OCI-LY3 (cell line): ENCODE measurements around the gene FRMD4A.

Experiments used
- H2AFZ ChIP-seq: fragments of 200-600, 300-600 bp; shearing (Covaris generic); 2 replicates; pipeline ENCODE4 v1.6.0; 2014; ENCODE audit warnings: antibody characterized with exemption, low read depth, low read length
- H3K27ac ChIP-seq: fragments of 200-600, 300-600 bp; sonication (generic); 2 replicates; pipeline ENCODE4 v1.5.1; 2014; ENCODE audit warnings: mild to moderate bottlenecking, low read length, moderate library complexity, mixed read lengths
- H3K27me3 ChIP-seq: fragments of 200-600, 300-600 bp; sonication (generic); 2 replicates; pipeline ENCODE4 v1.6.1; 2014; ENCODE audit warnings: low read depth, low read length, mixed read lengths
- H3K36me3 ChIP-seq: fragments of 200-600, 300-600 bp; sonication (generic); replicated peaks from 2 replicates; pipeline ENCODE3; 2014; ENCODE audit warnings: low read depth, low read length, mixed read lengths
- H3K4me1 ChIP-seq: fragments of 300-600, 200-600 bp; sonication (generic); 2 replicates; pipeline ENCODE4 v1.6.1; 2014; ENCODE audit warnings: low read length, mixed read lengths
- H3K4me2 ChIP-seq: fragments of 200-600, 300-600 bp; sonication (generic); 2 replicates; pipeline ENCODE4 v1.6.1; 2014; ENCODE audit warnings: low read length, mixed read lengths
- H3K4me3 ChIP-seq: fragments of 300-600, 200-600 bp; sonication (generic); 2 replicates; pipeline ENCODE4 v1.5.1; 2014; ENCODE audit warnings: antibody characterized with exemption, mild to moderate bottlenecking, low read length, moderate library complexity
- H3K79me2 ChIP-seq: fragments of 300-600, 200-600 bp; shearing (Covaris generic); 2 replicates; pipeline ENCODE4 v1.6.1; 2014; ENCODE audit warnings: mild to moderate bottlenecking, low read length, mixed read lengths
- H3K9ac ChIP-seq: fragments of 300-600, 200-600 bp; shearing (Covaris generic); 2 replicates; pipeline ENCODE4 v1.6.0; 2014; ENCODE audit warnings: mild to moderate bottlenecking, low read length, moderate library complexity
- H3K9me3 ChIP-seq: fragments of 200-600, 300-600 bp; shearing (Covaris generic); 2 replicates; pipeline ENCODE4 v1.6.1; 2014; ENCODE audit warnings: low read length, mixed read lengths; ENCODE audit not compliant: insufficient read depth
- H4K20me1 ChIP-seq: fragments of 200-600, 300-600 bp; sonication (generic); 2 replicates; pipeline ENCODE4 v1.6.1; 2016; ENCODE audit warnings: low read length, mixed read lengths; ENCODE audit not compliant: insufficient read depth
- EZH2phosphoT487 ChIP-seq: fragments of 200-600 bp; shearing (Covaris generic); IDR thresholded peaks from 2 replicates; pipeline ENCODE4 v1.6.1; 2018; ENCODE audit warnings: antibody characterized with exemption, mixed run types, low read depth
- TF ChIP-seq, protein P1 (sequence below): fragments of 200-600, 300-600 bp; sonication (generic); IDR thresholded peaks from 2 replicates; pipeline ENCODE4 v1.5.1; 2014; ENCODE audit warnings: antibody characterized with exemption, low read length, low read depth

Gene FRMD4A

DNA sequence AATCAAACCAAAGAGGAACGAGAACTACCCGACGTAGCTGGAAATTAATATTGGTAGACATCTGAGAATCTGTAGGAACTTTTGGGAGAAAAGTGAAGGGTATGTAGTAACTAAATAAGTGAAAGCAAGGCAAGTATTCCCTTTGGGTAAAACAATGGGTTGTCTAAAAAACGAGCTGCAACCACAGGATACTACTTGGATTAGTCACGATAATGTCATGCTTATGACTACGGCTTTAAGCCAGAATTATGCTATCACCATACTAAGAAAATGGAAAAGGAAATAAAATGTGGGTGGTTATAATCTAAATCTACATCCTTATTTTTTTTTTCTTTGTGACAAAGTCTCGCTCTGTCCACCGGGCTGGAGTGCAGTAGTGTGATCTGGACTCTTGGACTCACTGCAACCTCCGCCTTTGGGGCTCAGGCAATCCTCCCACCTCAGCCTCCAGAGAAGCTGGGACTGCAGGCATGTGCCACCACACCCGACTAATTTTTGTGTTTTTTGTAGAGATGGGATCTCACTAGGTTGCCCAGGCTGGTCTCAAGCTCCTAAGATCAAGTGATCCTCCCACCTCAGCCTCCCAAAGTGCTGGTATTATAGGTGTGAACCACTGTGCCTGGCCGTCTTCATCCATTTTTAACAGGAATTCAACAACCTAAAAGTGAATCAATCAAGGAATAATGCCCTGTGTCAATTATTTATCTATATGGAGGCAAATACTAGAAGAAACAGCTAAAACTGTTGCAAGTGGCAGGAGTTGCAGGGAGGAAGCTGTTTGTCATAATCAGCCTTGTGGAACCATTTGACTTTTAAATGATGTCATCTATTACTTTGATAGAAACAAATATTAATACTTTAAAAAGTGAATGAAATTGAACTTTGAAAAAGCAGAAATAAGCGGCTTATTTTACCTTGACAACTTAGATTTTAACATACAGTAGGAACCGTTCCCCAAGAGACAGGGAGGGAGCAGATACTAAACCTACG, 554.6 kb downstream of the FRMD4A start:
- Histone ChIP-seq H3K4me1 (peaks cover 59% of the 10 kb centered on the region), H3K4me3 (peak overlapping the region; percentile 65), H3K36me3 (no peaks in the 10 kb centered on the region), H2AFZ (peak overlapping the region; percentile 40; the same call in 1 of the 2 replicates), H3K9me3 (no peaks in the 10 kb centered on the region), H3K27me3 (no peaks in the 10 kb centered on the region), H3K27ac (no peak overlapping the region), H3K4me2 (peak overlapping the region; percentile 80), H4K20me1 (no peaks in the 10 kb centered on the region), H3K79me2 (no peaks in the 10 kb centered on the region), H3K9ac (peak overlapping the region; percentile 49)
- TF ChIP-seq EZH2phosphoT487 = no peak
- TF ChIP-seq, protein P1, sequence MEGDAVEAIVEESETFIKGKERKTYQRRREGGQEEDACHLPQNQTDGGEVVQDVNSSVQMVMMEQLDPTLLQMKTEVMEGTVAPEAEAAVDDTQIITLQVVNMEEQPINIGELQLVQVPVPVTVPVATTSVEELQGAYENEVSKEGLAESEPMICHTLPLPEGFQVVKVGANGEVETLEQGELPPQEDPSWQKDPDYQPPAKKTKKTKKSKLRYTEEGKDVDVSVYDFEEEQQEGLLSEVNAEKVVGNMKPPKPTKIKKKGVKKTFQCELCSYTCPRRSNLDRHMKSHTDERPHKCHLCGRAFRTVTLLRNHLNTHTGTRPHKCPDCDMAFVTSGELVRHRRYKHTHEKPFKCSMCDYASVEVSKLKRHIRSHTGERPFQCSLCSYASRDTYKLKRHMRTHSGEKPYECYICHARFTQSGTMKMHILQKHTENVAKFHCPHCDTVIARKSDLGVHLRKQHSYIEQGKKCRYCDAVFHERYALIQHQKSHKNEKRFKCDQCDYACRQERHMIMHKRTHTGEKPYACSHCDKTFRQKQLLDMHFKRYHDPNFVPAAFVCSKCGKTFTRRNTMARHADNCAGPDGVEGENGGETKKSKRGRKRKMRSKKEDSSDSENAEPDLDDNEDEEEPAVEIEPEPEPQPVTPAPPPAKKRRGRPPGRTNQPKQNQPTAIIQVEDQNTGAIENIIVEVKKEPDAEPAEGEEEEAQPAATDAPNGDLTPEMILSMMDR = no peak

DNA sequence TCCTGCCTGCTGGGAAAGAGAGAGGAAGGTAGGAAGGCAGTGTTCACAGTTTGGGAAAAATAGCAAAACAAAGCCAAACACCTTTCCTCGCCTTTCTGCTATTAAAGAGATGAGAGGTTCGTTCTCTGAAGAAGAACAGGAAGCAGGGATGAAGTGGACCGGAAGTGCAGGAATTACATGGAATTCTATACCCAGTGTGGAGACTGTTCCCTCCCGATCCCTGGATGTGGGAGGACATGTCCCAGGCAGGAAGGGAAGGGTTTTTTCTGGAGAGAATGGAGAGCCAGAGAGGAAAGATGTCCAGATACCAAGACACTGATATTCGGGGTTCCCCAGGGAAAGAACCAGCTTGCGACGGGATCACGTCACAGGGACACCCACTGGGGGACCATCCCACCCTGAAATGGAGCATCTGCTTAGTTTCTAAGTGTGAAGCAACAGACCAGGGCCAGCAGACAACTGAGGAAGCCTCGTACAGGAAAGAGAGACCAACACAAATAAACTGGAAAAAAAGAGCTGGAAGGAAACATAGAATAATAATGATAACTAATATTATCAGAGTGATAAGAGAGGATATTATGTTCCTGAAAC, 556.3 kb downstream of the FRMD4A start:
- H3K9me3 ChIP-seq = no peaks in the 10 kb centered on the region
- peak overlapping the region; percentile 22; the same call in 1 of the 2 replicates for H3K4me3 ChIP-seq
- no peaks in the 10 kb centered on the region for H3K79me2 ChIP-seq
- peaks cover 69% of the 10 kb centered on the region for H3K4me1 ChIP-seq
- H4K20me1 ChIP-seq = no peaks in the 10 kb centered on the region
- H3K27me3 ChIP-seq = no peaks in the 10 kb centered on the region
- no peaks in the 10 kb centered on the region for H3K36me3 ChIP-seq
- H3K4me2 ChIP-seq = peak overlapping the region; percentile 80
- TF ChIP-seq, protein P1 = no peak
- no peak for TF ChIP-seq EZH2phosphoT487
- no peak overlapping the region for H3K9ac ChIP-seq
- no peak overlapping the region for H3K27ac ChIP-seq
- H2AFZ ChIP-seq = 0 out of 2 replicates have a peak overlapping the region, but pooled peaks have one; percentile 43

DNA sequence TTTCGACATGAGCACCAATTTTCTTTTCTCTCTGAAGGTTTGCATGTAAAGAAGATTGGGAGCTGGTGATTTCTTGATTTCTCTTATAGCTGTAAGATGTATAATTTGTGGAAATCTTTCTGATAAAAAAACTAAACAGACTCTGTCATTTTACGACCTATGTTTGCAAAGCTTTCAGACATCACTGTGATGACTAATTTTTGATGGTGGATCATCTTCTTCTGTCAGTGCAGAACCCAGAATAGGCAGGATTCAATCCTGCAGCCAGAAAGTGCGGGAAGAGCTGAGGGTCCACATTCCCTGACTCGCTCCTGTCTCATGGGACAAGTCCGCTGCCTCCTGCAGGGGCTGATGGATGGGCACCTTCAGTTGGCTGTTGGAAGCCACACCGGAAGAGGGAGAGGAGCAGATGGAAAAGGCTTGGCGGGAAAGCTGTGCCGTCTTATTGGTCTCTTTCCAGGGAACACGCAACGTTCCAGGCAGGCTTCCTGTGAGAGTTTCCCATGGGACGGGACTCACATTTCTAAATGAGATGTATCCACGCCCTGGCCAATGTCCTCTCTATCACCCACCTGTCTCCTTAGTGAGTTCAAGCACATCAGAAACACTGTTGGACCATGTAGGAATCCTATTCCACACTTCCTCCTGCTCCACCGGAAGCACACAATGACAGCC, 557.1 kb downstream of the FRMD4A start:
- Histone ChIP-seq H3K27ac (peak overlapping the region; percentile 22; the same call in 1 of the 2 replicates), H4K20me1 (no peaks in the 10 kb centered on the region), H3K4me3 (peak overlapping the region; percentile 59), H3K9me3 (no peaks in the 10 kb centered on the region), H3K9ac (peak overlapping the region; percentile 24; the same call in 1 of the 2 replicates), H2AFZ (peak overlapping the region; percentile 76), H3K4me1 (peaks cover 68% of the 10 kb centered on the region), H3K27me3 (no peaks in the 10 kb centered on the region), H3K36me3 (no peaks in the 10 kb centered on the region), H3K4me2 (peak overlapping the region; percentile 80), H3K79me2 (no peaks in the 10 kb centered on the region)
- TF ChIP-seq EZH2phosphoT487 = no peak
- TF ChIP-seq, protein P1 = no peak; the same call in 1 of the 2 replicates
